Fibroblast of skin of scalp (primary cell): ENCODE results near the gene SLCO6A1. TPM values are rescaled to one million over a fixed set of nuclear protein-coding genes. Genes with fewer than 3 reads are reported as not detected.
"Not testable (repeated sequence)": the region's sequence is repeated elsewhere in the genome, so short reads cannot be mapped to it uniquely, and the experiment has no call there.

Experiments
- DNase-seq: peaks from one replicate; pipeline ENCODE4 v3.0.0-alpha.2; 2013
- polyA plus RNA-seq, 2 experiments: library from polyadenylated mRNA; unstranded; fragments of 120-200 nt; gene quantifications; one replicate each; pipeline ENCODE4 v1.2.1, GENCODE V29; 2013; ENCODE audit not compliant: insufficient read length in 2 of 2

The SLCO6A1 gene
- not detected for polyA plus RNA-seq (2013, experiment 1 of 2; ENCODE audit: insufficient read length)
- polyA plus RNA-seq (2013, experiment 2 of 2; ENCODE audit: insufficient read length): not detected

- DNase-seq: no peak
Measured at GRCh38 chr5:102498271-102499034, at the start of gene SLCO6A1. SLCO6A1 (minus strand) TSS chr5:102499001; CDS start chr5:102498844, 157 bp downstream.

GRCh38 chr5:102547141-102548035, 48.6 kb upstream of the SLCO6A1 start:
- no peak for DNase-seq

- DNase-seq: no peak
Measured at GRCh38 chr5:102545175-102545574, 46.4 kb upstream of the SLCO6A1 start.

GRCh38 chr5:102542057-102542456, 43.3 kb upstream of the SLCO6A1 start:
- DNase-seq: no peak

GRCh38 chr5:102539996-102540728, 41.4 kb upstream of the SLCO6A1 start:
- DNase-seq: no peak

- DNase-seq: no peak
Measured at GRCh38 chr5:102539562-102539961, 40.8 kb upstream of the SLCO6A1 start.

GRCh38 chr5:102537011-102537410, 38.2 kb upstream of the SLCO6A1 start:
- no peak for DNase-seq

- DNase-seq: peak; percentile 22
Measured at GRCh38 chr5:102536323-102536928, 37.6 kb upstream of the SLCO6A1 start.

- peak; percentile 47 for DNase-seq
Measured at GRCh38 chr5:102532123-102532522, 33.3 kb upstream of the SLCO6A1 start.

GRCh38 chr5:102531506-102531905, 32.7 kb upstream of the SLCO6A1 start:
- no peak for DNase-seq

GRCh38 chr5:102529447-102529846, 30.6 kb upstream of the SLCO6A1 start:
- no peak for DNase-seq

GRCh38 chr5:102529031-102529430, 30.2 kb upstream of the SLCO6A1 start:
- no peak for DNase-seq

- DNase-seq: peak; percentile 5
Measured at GRCh38 chr5:102528600-102528999, 29.8 kb upstream of the SLCO6A1 start.

GRCh38 chr5:102527547-102527946, 28.7 kb upstream of the SLCO6A1 start:
- no peak for DNase-seq

- DNase-seq: no peak
Measured at GRCh38 chr5:102523541-102524175, 24.9 kb upstream of the SLCO6A1 start.

GRCh38 chr5:102511666-102512065, 12.9 kb upstream of the SLCO6A1 start:
- peak; percentile 42 for DNase-seq

GRCh38 chr5:102491261-102491914, 7.4 kb downstream of the SLCO6A1 start:
- DNase-seq: not testable (repeated sequence)

GRCh38 chr5:102483736-102484135, 15.1 kb downstream of the SLCO6A1 start:
- no peak for DNase-seq

GRCh38 chr5:102481054-102481715, 17.6 kb downstream of the SLCO6A1 start:
- DNase-seq: peak; percentile 4

- no peak for DNase-seq
Measured at GRCh38 chr5:102453716-102454115, 45.1 kb downstream of the SLCO6A1 start.

GRCh38 chr5:102451082-102451481, 47.7 kb downstream of the SLCO6A1 start:
- no peak for DNase-seq
